Measurements from ENCODE around the gene TBC1D14.

Gene TBC1D14

DNA sequence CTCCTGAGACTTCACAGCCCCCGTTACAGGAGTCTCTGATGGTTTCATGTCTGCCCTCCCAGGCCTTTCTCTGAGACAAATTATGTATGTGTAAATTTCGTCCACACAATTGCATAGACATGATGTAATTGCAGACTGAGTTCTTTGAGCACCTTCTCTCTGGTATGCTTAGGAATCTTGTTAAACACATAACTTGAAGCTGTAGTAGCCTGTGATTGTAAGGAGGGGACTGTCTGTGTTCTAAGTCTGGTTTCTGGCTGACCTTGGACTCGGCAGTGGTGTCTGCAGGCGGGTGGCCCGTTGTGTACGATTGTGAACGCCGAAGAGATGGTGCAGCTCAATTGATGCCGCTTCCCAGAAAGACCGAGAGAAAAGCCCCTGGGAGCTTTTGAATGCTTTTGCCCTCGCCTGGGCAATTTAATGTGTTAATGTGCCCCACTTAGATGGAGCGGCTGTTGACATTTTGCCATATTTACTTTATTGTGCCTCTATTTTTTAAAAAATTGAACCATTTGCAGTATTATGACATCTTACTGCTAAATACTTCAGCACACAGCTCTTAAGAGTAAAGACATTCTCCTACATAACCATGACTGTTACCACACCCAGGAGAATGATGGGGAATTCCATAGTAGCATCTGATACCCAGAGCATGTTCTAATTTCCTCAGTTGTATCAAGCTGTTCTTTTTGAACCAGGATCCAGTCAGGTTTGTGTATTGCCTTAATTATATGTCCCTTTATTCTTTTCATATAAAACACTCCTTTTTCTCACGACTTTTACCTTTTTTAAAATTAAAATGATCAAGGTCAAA is 75.2 kb downstream of the TBC1D14 start:
- H3K4me1 ChIP-seq, result no peaks in the 10 kb centered on the region
- TF ChIP-seq, protein P1, sequence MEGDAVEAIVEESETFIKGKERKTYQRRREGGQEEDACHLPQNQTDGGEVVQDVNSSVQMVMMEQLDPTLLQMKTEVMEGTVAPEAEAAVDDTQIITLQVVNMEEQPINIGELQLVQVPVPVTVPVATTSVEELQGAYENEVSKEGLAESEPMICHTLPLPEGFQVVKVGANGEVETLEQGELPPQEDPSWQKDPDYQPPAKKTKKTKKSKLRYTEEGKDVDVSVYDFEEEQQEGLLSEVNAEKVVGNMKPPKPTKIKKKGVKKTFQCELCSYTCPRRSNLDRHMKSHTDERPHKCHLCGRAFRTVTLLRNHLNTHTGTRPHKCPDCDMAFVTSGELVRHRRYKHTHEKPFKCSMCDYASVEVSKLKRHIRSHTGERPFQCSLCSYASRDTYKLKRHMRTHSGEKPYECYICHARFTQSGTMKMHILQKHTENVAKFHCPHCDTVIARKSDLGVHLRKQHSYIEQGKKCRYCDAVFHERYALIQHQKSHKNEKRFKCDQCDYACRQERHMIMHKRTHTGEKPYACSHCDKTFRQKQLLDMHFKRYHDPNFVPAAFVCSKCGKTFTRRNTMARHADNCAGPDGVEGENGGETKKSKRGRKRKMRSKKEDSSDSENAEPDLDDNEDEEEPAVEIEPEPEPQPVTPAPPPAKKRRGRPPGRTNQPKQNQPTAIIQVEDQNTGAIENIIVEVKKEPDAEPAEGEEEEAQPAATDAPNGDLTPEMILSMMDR (IDR thresholded peaks at IDR 0.05; ENCODE audit: low read depth, low read length), result no peak
- no peaks in the 10 kb centered on the region for H3K27me3 ChIP-seq
- no peaks in the 10 kb centered on the region for H3K9me3 ChIP-seq
- no peaks in the 10 kb centered on the region for H3K36me3 ChIP-seq
- no peak for DNase-seq
- peak overlapping the region; percentile 76 for H3K4me3 ChIP-seq (ENCODE audit: low read depth, low read length)

DNA sequence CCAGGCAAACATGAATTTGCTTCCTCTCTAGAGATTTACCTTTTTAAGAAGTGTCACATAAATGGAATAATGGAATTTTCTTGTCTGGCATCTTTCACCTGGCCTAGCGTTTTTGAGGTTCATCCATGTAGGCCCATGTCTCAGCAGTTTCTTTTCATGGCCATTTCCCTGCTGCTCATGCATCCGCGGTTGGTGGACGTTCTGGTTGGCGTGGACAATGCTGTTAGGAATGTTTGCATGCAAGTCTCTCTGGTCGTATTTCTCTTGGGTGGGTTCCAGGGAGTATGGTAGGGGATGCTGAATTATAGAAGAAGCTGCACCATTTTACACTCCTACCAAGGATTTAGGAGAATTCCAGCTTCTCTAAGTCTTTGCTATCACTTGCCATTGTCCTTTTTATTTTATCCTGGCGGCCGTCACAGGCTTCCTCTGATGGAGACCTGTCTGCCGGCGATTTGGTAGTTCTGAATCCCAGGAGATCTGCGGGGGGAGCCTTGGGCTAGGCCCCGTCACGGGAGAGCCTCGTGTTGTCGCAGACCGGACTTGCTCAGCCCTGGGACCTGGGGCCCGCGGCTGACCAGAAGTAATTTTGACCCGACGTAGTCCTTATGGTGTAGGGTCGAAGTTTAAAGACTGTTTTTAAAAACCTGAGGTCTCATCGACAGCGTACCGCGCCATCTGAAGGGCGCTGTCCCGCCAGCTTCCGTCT is 76.6 kb downstream of the TBC1D14 start:
- peak; percentile 69 for DNase-seq
- peak overlapping the region; percentile 76 for H3K4me3 ChIP-seq (ENCODE audit: low read depth, low read length)
- H3K9me3 ChIP-seq, result no peaks in the 10 kb centered on the region
- TF ChIP-seq, protein P1 (IDR thresholded peaks at IDR 0.05; ENCODE audit: low read depth, low read length), result no peak
- H3K36me3 ChIP-seq, result no peaks in the 10 kb centered on the region
- no peaks in the 10 kb centered on the region for H3K27me3 ChIP-seq
- H3K4me1 ChIP-seq, result no peaks in the 10 kb centered on the region; the same call in 1 of the 2 replicates

DNA sequence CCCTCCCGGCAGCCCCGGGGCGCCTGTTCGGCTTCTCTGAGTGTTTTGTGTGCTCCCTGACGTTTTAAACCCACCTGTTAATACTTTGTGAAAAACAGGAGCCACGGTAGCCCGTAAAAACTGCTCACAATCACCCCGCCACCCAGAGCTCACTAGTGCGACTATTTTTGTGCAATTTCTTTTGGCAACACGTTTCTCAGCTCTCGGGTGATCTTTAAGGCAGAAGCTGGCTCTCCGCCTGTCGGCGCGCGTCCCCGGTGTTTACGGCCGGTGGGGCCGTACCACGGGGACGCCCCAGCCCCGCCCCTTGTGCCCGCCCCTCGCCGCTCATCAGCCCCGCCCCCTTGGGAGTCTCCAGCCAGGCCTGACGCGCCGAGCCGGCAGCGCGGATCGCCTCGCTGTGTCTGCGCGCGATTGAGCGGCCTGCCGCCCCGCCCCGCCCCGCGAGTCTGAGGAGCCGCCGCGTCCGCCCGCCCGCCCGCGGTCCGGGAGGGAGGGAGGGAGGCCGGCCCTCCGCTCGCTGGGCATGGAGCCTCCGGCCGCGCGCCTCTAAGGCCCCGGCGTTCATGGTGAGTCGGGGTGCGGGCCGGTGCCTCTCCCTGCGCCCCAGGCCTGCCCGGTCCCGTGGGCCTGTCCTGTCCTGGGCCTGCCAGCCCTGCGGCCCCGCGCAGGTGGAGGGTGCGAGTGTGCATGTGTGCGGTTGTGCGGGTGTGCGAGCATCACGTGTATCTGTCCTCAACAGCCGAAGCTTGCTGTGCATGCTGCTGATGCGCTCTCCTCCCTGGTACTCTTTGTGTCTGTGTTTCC is 77.4 kb downstream of the TBC1D14 start:
- DNase-seq, result peak; percentile 97
- TF ChIP-seq, protein P1 (IDR thresholded peaks at IDR 0.05; ENCODE audit: low read depth, low read length), result no peak
- Histone ChIP-seq H3K4me3 (ENCODE audit: low read depth, low read length) (peak overlapping the region; percentile 97), H3K27me3 (no peaks in the 10 kb centered on the region), H3K36me3 (no peaks in the 10 kb centered on the region), H3K9me3 (no peaks in the 10 kb centered on the region), H3K4me1 (no peaks in the 10 kb centered on the region; the same call in 1 of the 2 replicates)

DNA sequence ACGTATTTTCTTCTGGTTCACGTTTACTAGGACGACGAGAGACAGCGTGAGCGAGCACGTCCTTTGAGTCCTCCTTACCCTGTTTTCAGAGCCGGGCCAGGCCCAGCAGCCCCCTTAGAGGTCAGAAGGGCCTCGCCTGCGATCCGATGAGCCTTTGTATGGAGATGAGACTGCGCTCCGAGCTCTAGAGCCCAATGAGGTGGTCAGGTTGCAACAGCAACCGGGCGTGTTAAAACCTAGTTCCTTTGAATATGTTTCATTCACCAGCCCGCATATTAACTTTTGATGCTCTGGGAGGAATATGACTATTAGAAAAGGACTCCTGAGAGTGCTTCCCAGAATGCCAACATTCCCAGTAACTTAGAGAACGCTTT is 77.9 kb downstream of the TBC1D14 start:
- H3K9me3 ChIP-seq, result no peaks in the 10 kb centered on the region
- TF ChIP-seq, protein P1 (IDR thresholded peaks at IDR 0.05; ENCODE audit: low read depth, low read length), result no peak
- no peaks in the 10 kb centered on the region for H3K27me3 ChIP-seq
- no peak for DNase-seq
- H3K4me3 ChIP-seq (ENCODE audit: low read depth, low read length), result peak overlapping the region; percentile 97
- no peaks in the 10 kb centered on the region; the same call in 1 of the 2 replicates for H3K4me1 ChIP-seq
- no peaks in the 10 kb centered on the region for H3K36me3 ChIP-seq

DNA sequence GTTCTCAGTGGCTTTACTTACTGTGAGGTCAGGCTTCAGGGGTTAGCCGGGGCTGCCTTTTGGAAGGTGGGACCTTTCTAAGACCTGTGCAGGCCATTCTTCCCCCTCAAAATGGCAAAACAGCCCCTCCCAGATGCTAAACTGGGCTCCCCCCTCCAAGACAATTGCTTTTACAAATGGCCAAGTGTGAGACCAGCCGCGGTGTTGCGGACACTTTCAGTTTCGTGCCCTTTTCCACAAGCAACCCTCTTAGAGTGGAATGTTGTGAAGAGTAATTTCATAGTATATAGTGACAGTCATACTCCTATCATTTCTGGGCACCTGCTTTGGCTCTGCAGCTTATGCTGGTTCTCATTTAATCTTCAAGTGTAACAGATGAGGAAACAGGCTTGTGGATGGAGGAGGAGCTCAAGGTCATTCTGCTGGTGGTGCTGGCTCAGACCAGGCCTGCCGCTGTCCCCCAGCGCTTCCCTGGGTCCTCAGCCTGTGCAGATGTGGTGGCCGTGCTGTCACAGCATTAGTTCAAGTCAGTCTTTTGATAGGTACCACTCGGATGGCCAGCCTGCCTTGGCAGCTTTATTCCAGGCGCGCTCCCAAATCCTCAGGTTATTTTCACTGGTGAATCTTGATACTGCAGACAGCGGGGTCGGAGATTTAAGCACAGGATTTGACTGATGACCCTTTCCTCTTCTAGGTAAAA is 78.5 kb downstream of the TBC1D14 start:
- Histone ChIP-seq H3K4me1 (peaks cover 3% of the 10 kb centered on the region; the same call in 1 of the 2 replicates), H3K36me3 (no peaks in the 10 kb centered on the region; the same call in 1 of the 2 replicates), H3K27me3 (no peaks in the 10 kb centered on the region), H3K4me3 (ENCODE audit: low read depth, low read length) (peak overlapping the region; percentile 97), H3K9me3 (no peaks in the 10 kb centered on the region)
- no peak for DNase-seq
- TF ChIP-seq, protein P1 (IDR thresholded peaks at IDR 0.05; ENCODE audit: low read depth, low read length), result no peak

Data from BE2C (cell line).